Esophagus (tissue), 2 donors: ENCODE measurements around the gene VANGL1. TPM values are rescaled to one million over a fixed set of nuclear protein-coding genes. Genes with fewer than 3 reads are reported as not detected.

Source experiments
- H3K27ac ChIP-seq, 2 donors: one replicate each; pipeline ENCODE4 v1.5.1; 2013; ENCODE audit warnings: low read depth in 2 of 2, mild to moderate bottlenecking in 2 of 2, inconsistent platforms in 1 of 2, low read length in 1 of 2, moderate library complexity in 1 of 2
- H3K27me3 ChIP-seq, 2 donors: one replicate each; pipeline ENCODE4 v1.6.1; 2013; ENCODE audit warnings: low read length in 2 of 2, control low read depth in 1 of 2, mild to moderate bottlenecking in 1 of 2; ENCODE audit not compliant: insufficient read depth in 2 of 2, control insufficient read depth in 1 of 2
- H3K36me3 ChIP-seq, 2 donors: one replicate each; pipeline ENCODE4 v1.6.1; 2013; ENCODE audit warnings: low read length in 1 of 2; ENCODE audit not compliant: control insufficient read depth in 2 of 2, insufficient read depth in 2 of 2
- H3K4me1 ChIP-seq, 2 donors: one replicate each; pipeline ENCODE4 v1.6.1; 2013; ENCODE audit warnings: low read length in 1 of 2; ENCODE audit not compliant: control insufficient read depth in 2 of 2, insufficient read depth in 2 of 2
- H3K4me3 ChIP-seq, 2 donors: one replicate each; pipeline ENCODE4 v1.5.1; 2013; ENCODE audit warnings: low read length in 2 of 2, mild to moderate bottlenecking in 2 of 2, low read depth in 1 of 2, moderate library complexity in 1 of 2
- H3K9me3 ChIP-seq, 2 donors: one replicate each; pipeline ENCODE4 v1.6.1; 2013; ENCODE audit warnings: mild to moderate bottlenecking in 2 of 2, low read depth in 1 of 2, low read length in 1 of 2, moderate library complexity in 1 of 2; ENCODE audit not compliant: control insufficient read depth in 2 of 2, insufficient read depth in 1 of 2
- WGBS, 2 donors: extraction: QIAGEN DNeasy Blood & Tissue Kit; methylation state at CpG; one replicate each; pipeline ENCODE4 v1.1.7; 2013; 5-methylcytosine and 5-hydroxymethylcytosine counted together
- polyA plus RNA-seq, 2 donors: library from polyadenylated mRNA; stranded (reverse); fragments of 200-250 nt; gene quantifications; one replicate each; pipeline ENCODE4 v1.2.3, GENCODE V29; 2013
- donor health status: healthy with polysubstance abuse.
- donor health status: Bipolar disorder and iron deficiency.

Gene VANGL1
- polyA plus RNA-seq, 2 donors: 3.4 to 4.1 TPM

DNA sequence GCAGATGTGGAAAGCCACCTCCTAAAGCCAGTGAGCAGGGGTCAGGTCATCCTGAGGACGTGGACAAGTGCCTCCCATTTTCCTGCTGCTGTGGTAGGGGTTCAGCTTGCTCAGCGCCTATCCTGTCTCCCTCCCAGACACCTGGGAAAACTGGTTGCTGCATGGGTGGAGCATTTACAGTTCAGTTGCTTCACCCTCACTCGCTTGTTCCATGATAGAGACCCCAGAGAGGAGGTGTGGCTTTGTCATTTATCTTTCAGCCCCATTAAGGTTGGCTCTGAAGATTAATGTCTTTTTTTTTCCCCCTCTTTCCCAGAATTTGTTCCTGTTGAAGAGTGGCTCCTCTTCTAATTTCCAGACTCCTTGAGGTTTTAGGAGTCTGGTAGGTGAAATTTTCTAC is 9.2 kb downstream of the VANGL1 start:
- Histone ChIP-seq H3K27me3 (no peaks in the 10 kb centered on the region), H3K4me1 (peaks cover 9 to 22% of the 10 kb centered on the region in 2 donors), H3K27ac (no peak overlapping the region), H3K36me3 (peaks cover 3 to 5% of the 10 kb centered on the region in 2 donors), H3K4me3 (no peak overlapping the region), H3K9me3 (no peaks in the 10 kb centered on the region)
- 67 to 75% methylated on average over 3 of the region's 3 CpGs for WGBS, 2 donors

DNA sequence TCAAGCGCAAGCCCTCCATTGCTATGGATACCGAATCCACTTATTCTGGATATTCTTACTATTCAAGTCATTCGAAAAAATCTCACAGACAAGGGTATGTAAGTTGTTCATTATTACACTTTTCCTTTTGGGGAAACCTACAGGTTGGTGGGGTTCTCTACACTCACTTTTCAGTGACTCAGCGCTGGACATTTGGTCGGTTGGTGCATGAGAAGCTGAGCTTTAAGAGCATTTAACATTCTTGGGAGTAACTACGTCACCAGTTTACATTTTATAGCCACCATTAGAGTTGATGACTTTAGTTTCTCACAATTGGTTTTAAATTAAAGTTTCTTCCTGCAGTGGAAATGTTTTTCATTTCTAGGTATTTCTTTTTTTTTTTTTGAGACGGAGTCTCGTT is 9.6 kb downstream of the VANGL1 start:
- H3K4me3 ChIP-seq: no peak overlapping the region
- H3K27ac ChIP-seq: no peak overlapping the region
- H3K27me3 ChIP-seq: no peaks in the 10 kb centered on the region
- H3K9me3 ChIP-seq: no peaks in the 10 kb centered on the region
- peaks cover 3 to 5% of the 10 kb centered on the region in 2 donors for H3K36me3 ChIP-seq
- WGBS, 2 donors: 93 to 95% methylated on average over 8 of the region's 8 CpGs
- peaks cover 9 to 22% of the 10 kb centered on the region in 2 donors for H3K4me1 ChIP-seq

DNA sequence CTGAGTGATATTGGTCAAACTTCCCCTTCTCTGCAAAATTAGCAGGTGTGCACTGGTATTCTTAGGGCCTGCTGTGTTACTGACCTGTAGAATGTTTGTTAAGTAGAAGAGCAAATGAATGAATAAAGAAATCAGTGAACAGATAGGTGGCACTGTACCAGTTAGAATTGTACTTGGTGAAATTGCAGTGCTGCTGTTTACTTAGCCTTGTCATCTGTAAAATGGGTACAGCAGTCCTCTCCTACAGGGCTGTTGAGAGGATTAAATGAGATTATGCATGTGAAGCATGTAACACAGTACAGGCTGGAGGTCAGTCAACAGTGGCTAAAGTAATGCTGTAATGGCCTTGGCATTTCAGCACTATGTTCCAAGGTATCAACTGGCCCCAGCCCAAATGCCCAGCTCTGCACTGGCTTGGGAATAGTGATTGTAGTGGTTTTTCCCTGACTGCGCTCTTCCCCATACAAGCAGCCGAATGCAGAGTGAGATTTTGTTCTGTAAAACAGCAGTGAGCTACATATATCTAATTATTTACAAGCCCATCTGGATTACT is 10.5 kb downstream of the VANGL1 start:
- whole genome bisulfite sequencing, 2 donors: 92 to 99% methylated on average over 2 of the region's 2 CpGs
- no peak overlapping the region for H3K27ac ChIP-seq
- H3K9me3 ChIP-seq: no peaks in the 10 kb centered on the region
- peaks cover 6 to 22% of the 10 kb centered on the region in 2 donors for H3K4me1 ChIP-seq
- peaks cover 3 to 6% of the 10 kb centered on the region in 2 donors for H3K36me3 ChIP-seq
- no peaks in the 10 kb centered on the region for H3K27me3 ChIP-seq
- no peak overlapping the region for H3K4me3 ChIP-seq

DNA sequence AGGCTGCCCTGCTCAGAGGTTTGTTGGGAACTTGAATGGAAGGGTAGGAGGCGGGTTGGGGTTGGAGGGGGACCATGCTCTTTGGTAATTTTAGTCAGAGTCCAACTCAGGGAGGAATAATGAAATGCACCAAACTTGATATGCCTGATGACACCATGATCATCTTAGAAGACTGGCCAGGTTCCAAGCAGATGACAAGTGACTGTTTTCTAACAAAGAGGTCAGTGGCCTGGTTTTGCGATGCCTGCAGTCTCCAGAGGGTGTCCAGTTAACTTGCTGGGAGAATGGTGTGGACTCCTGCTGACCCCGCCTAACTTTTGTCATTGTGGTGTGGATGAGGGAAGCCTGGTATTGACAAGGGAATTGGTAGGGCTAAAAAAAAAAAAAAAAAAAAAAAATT is 12.4 kb downstream of the VANGL1 start:
- 92 to 96% methylated on average over 3 of the region's 3 CpGs for WGBS, 2 donors
- Histone ChIP-seq H3K4me3 (no peak overlapping the region), H3K36me3 (peaks cover 3 to 10% of the 10 kb centered on the region in 2 donors), H3K27ac (no peak overlapping the region), H3K4me1 (peaks cover 6 to 14% of the 10 kb centered on the region in 2 donors), H3K9me3 (no peaks in the 10 kb centered on the region), H3K27me3 (no peaks in the 10 kb centered on the region)

DNA sequence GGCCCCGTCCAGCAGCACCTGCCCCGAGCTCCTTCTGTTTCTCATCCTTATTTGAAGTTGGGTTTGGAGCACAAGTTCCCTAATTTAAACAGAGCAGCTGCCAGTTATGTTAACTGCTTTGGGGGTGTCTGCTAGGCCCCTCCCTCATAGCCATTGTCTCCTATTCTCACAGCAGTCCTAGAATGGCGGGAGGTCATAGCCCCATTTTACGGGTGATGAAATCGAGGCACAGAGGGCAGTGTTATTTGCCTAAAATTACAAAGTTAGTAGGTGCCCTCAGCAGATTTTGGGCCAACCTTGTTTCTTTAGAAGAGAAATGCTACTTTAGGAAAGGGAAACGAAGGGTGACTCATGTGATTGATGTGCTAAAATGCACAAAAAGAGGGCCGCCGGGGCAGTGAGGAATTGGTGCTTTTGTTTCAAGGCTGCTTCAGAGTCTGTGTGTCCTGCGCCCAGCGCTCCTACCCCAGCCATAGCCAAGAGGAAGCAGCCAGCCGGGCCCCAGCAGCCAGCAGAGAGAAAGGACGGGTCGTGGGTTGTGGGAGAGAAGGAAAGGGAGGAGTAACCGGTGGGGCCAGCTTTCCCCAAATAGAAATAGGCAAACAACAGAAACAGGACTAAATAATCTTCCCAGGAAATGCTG is 13.0 kb downstream of the VANGL1 start:
- WGBS, 2 donors: 25 to 40% methylated on average over 14 of the region's 14 CpGs

DNA sequence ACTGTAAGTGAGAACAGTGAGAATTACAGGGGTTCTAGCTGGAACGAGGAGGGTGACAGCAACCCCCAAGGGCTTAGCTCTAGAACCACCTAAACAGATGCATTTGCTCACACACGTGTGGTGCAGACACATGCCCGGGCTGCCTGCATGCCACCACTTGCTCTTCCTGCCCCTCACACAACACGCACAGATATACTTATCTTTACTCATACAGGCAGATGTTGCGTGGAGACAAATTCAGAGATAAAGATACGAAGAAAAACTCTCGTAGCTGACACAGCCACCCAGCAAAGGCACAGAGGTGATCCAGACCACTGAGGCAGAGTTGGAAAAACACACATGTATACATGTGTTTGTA is 13.5 kb downstream of the VANGL1 start:
- Histone ChIP-seq H3K27ac (peak overlapping the region; percentile 57 to 67), H3K4me3 (no peak overlapping the region)
- WGBS, 2 donors: 34 to 44% methylated on average over 7 of the region's 7 CpGs

More for the DNA sequence above, 13.0 kb downstream of the VANGL1 start:
- Histone ChIP-seq H3K9me3 (no peaks in the 10 kb centered on the region), H3K36me3 (peaks cover 3 to 10% of the 10 kb centered on the region in 2 donors), H3K27ac (peak overlapping the region; percentile 57 to 67), H3K4me3 (no peak overlapping the region), H3K4me1 (peaks cover 6 to 14% of the 10 kb centered on the region in 2 donors), H3K27me3 (no peaks in the 10 kb centered on the region)

DNA sequence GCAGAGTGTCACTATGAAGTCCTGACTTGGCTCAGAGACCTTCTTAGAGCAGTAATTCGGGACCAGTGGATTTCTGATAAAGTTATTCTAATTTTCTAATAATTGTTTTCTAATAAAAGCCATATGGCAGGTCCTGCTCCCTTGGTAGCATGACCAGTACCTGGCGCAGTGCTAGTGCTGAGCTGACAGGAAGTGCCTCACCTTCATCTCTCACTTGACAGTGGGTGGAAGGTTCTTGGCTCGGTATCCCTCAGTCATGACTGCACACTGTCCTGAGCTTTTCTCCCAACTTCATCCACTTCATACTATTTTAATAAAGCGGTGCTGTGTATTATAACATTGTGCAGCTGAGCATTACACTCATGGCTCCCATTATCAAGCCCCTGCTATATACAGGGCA is 14.1 kb downstream of the VANGL1 start:
- Histone ChIP-seq H3K9me3 (no peaks in the 10 kb centered on the region), H3K36me3 (peaks cover 6 to 10% of the 10 kb centered on the region in 2 donors), H3K27ac (no peak overlapping the region), H3K4me1 (peaks cover 6 to 13% of the 10 kb centered on the region in 2 donors), H3K4me3 (no peak overlapping the region), H3K27me3 (no peaks in the 10 kb centered on the region)
- 70 to 74% methylated on average over 4 of the region's 4 CpGs for WGBS, 2 donors

More for the DNA sequence above, 13.5 kb downstream of the VANGL1 start:
- H3K27me3 ChIP-seq: no peaks in the 10 kb centered on the region
- H3K4me1 ChIP-seq: peaks cover 6 to 14% of the 10 kb centered on the region in 2 donors
- H3K36me3 ChIP-seq: peaks cover 6 to 10% of the 10 kb centered on the region in 2 donors
- no peaks in the 10 kb centered on the region for H3K9me3 ChIP-seq

DNA sequence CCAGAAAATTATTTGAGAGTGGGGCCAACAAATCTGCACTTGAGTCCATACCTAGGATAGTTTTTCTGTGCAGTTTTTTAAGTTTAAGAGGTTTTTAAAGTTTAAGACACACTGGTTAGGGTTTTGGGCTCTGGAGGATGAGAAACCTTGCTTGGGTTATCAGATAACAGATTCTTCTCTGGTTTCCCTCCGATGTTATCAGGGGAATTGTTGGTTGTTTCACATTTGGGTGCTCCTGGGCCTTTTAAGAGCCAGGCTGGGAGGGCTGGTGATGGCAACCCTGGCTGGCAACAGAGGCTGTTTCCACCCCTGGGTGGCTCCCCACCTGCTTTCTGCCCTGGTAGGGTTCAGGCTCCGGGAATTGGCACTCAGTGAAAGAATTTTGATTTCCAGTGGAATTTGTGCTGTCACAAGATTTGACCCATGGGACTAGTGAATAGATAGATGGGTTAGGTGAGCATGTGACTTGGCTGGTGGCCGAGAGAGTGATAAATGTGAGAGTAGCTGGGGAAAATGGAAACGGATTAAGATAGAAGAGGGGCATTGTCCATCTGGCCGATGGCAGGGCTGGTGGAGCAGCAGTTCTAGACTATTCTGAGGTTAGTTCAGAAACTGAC is 14.8 kb downstream of the VANGL1 start:
- H3K4me1 ChIP-seq: peaks cover 6 to 12% of the 10 kb centered on the region in 2 donors
- 46 to 56% methylated on average over 5 of the region's 5 CpGs for WGBS, 2 donors
- no peaks in the 10 kb centered on the region for H3K27me3 ChIP-seq
- peak overlapping the region in 1 of 2 donors; percentile 10 for H3K27ac ChIP-seq
- H3K9me3 ChIP-seq: no peaks in the 10 kb centered on the region
- H3K36me3 ChIP-seq: peaks cover 6 to 10% of the 10 kb centered on the region in 2 donors
- no peak overlapping the region for H3K4me3 ChIP-seq

DNA sequence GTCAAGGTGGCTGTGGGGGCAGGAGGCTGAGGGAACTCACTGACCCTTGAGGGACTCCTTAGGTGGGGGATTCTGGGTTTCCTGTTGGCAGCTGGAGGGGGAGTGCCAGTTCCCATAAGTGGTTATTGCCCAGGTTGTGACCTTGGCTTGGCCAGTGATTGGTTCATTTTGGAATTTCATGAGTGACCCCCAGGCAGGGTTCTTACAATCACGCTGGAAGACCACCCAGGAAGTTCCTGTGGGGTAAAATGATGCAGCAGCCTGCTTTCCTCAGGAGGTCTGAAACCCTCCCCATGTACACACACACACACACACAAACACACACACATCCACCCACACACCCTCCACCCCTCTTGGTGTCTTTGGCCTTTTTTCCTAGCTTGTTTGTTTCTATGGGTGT is 16.9 kb downstream of the VANGL1 start:
- peaks cover 5 to 6% of the 10 kb centered on the region in 2 donors for H3K36me3 ChIP-seq
- no peaks in the 10 kb centered on the region for H3K9me3 ChIP-seq
- H3K4me3 ChIP-seq: no peak overlapping the region
- WGBS, 2 donors: 75 to 77% methylated on average over 1 of the region's 1 CpG
- H3K27me3 ChIP-seq: no peaks in the 10 kb centered on the region
- no peak overlapping the region for H3K27ac ChIP-seq
- H3K4me1 ChIP-seq: peaks cover 6 to 12% of the 10 kb centered on the region in 2 donors
